Head of caudate nucleus (tissue), 42 donors: ENCODE results near the gene NR1H2.
"Not testable (repeated sequence)": the region's sequence is repeated elsewhere in the genome, so short reads cannot be mapped to it uniquely, and the experiment has no call there.

ENCODE experiments used
- DNase-seq, 42 donors: peaks; one replicate each; pipeline versions ENCODE4 v3.0.0 to v3.0.0-alpha.2; 2020 to 2021; ENCODE audit warnings: mixed read lengths in 7 of 42
- intact Hi-C: fragments of 100-400 bp; cut with DNase I; formaldehyde crosslinking; loops from one replicate; pipeline ENCODE4 v1.15.0; 2022

The NR1H2 gene

GRCh38 chr19:50387176-50387867 lies 11.1 kb downstream of the NR1H2 start:
- DNase-seq = peak in 12 of 42 donors; percentile 12 to 51 (median 36)
- intact Hi-C loops = no loop called here

- intact Hi-C loops = no loop called here
- DNase-seq = no peak
Observed at GRCh38 chr19:50387868-50388245, 11.6 kb downstream of the NR1H2 start.

GRCh38 chr19:50390295-50390694 lies 14.0 kb downstream of the NR1H2 start:
- DNase-seq, intact Hi-C loops: not testable (repeated sequence)

- intact Hi-C loops, DNase-seq: not testable (repeated sequence)
Observed at GRCh38 chr19:50390952-50391351, 14.7 kb downstream of the NR1H2 start.

- DNase-seq = no peak
- intact Hi-C loops = no loop called here
Observed at GRCh38 chr19:50392759-50393158, 16.5 kb downstream of the NR1H2 start.

- no peak for DNase-seq
- intact Hi-C loops = no loop called here
Observed at GRCh38 chr19:50393589-50393988, 17.3 kb downstream of the NR1H2 start.

- DNase-seq = no peak
- intact Hi-C loops = no loop called here
Observed at GRCh38 chr19:50394017-50394416, 17.8 kb downstream of the NR1H2 start.

- intact Hi-C loops = no loop called here
- DNase-seq = no peak
Observed at GRCh38 chr19:50398675-50399367, 22.6 kb downstream of the NR1H2 start.

GRCh38 chr19:50399368-50399745 lies 23.1 kb downstream of the NR1H2 start:
- intact Hi-C loops = no loop called here
- DNase-seq = no peak

GRCh38 chr19:50401605-50402450 lies 25.6 kb downstream of the NR1H2 start:
- DNase-seq = no peak
- intact Hi-C loops = no loop called here

- no peak for DNase-seq
- intact Hi-C loops = no loop called here
Observed at GRCh38 chr19:50402544-50403301, 26.5 kb downstream of the NR1H2 start.

- DNase-seq = no peak
- intact Hi-C loops = no loop called here
Observed at GRCh38 chr19:50406156-50406820, 30.0 kb downstream of the NR1H2 start.

GRCh38 chr19:50406829-50407228 lies 30.6 kb downstream of the NR1H2 start:
- DNase-seq = no peak
- intact Hi-C loops = no loop called here

- no peak for DNase-seq
- intact Hi-C loops = no loop called here
Observed at GRCh38 chr19:50409347-50409746, 33.1 kb downstream of the NR1H2 start.

GRCh38 chr19:50410109-50410508 lies 33.9 kb downstream of the NR1H2 start:
- no peak for DNase-seq
- intact Hi-C loops = no loop called here

- intact Hi-C loops = no loop called here
- DNase-seq = no peak
Observed at GRCh38 chr19:50412419-50412818, 36.2 kb downstream of the NR1H2 start.

GRCh38 chr19:50413096-50413495 lies 36.8 kb downstream of the NR1H2 start:
- intact Hi-C loops = no loop called here
- DNase-seq = no peak

GRCh38 chr19:50413531-50413930 lies 37.3 kb downstream of the NR1H2 start:
- DNase-seq = no peak
- intact Hi-C loops = no loop called here
